SK-N-MC (cell line): Measurements from ENCODE around the gene ZNF827.

Experiments
- DNase-seq: peaks from one replicate; pipeline ENCODE4 v3.0.0-alpha.2; 2011; ENCODE audit warnings: low read depth, low spot score
- H3K27ac ChIP-seq: fragments of 200-600 bp; sonication (generic); 2 replicates; pipeline ENCODE4 v1.5.1; 2016; ENCODE audit warnings: mixed run types
- H3K36me3 ChIP-seq: fragments of 200-600 bp; sonication (generic); 2 replicates; pipeline ENCODE4 v1.6.1; 2017; ENCODE audit warnings: antibody characterized with exemption, low read length, mixed read lengths; ENCODE audit not compliant: insufficient read depth
- H3K4me3 ChIP-seq: fragments of 200-600 bp; sonication (generic); 2 replicates; pipeline ENCODE4 v1.5.1; 2016
- H3K9ac ChIP-seq: fragments of 200-600 bp; sonication (generic); 2 replicates; pipeline ENCODE4 v1.8.0; 2017; ENCODE audit warnings: mixed run types, mixed read lengths; ENCODE audit not compliant: insufficient read length
- H3K9me3 ChIP-seq: fragments of 200-600 bp; sonication (generic); 2 replicates; pipeline ENCODE4 v1.6.1; 2017; ENCODE audit warnings: low read depth, mild to moderate bottlenecking, antibody characterized with exemption, low read length, moderate library complexity, mixed read lengths
- EZH2 ChIP-seq: fragments of 200-600 bp; sonication (generic); IDR thresholded peaks from one replicate; pipeline ENCODE4 v1.6.1; 2017; ENCODE audit warnings: antibody characterized with exemption
- FOXP2 ChIP-seq: optimal IDR thresholded peaks from 2 replicates; pipeline ENCODE3; 2011; ENCODE audit warnings: mild to moderate bottlenecking, moderate library complexity; ENCODE audit not compliant: insufficient read depth; ENCODE audit errors: extremely low read length, control extremely low read depth
- POLR2AphosphoS5 ChIP-seq: IDR thresholded peaks from 2 replicates; pipeline ENCODE4 v1.6.1; 2012; ENCODE audit warnings: mild to moderate bottlenecking, low read depth, low read length, borderline replicate concordance

The ZNF827 gene

DNA sequence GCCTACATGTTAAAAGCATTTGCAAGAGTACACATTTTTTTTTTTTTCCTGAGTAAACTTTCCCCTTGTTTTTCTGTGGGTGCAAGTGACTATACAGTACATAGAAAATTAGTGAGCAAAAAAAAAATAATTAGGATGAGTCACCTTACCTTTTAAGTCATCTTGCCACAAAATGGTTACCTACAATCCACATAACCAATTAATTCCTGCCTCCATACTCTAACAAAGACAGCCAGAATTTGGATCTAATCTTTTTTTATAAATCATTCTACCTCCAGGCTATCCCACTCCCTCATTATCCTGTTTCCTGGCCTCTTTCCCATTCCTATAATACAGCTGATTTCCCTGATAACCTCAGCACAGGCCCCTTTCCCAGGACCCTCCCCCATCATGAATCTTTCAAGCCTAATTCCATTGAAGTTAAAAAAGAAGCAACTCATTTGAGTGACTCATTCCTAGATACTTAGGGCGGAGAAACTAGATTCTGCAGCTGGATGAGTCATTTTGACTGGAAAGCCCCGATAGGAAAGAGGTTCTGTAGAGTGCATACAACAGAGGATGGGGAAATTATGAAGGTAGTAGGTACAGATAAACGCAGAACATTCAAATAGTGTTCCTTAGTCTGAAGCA, 130.5 kb downstream of the ZNF827 start:
- no peak for TF ChIP-seq FOXP2
- TF ChIP-seq POLR2AphosphoS5: no peak
- no peak for TF ChIP-seq EZH2
- Histone ChIP-seq H3K4me3 (no peak overlapping the region), H3K9me3 (no peaks in the 10 kb centered on the region), H3K27ac (no peak overlapping the region), H3K36me3 (peaks cover 30% of the 10 kb centered on the region), H3K9ac (no peak overlapping the region)
- DNase-seq: peak; percentile 67

- no peak overlapping the region for H3K4me3 ChIP-seq
- no peak for DNase-seq
- H3K9ac ChIP-seq: no peak overlapping the region
- peaks cover 16% of the 10 kb centered on the region for H3K36me3 ChIP-seq
- no peak overlapping the region for H3K27ac ChIP-seq
- TF ChIP-seq POLR2AphosphoS5 (no peak), FOXP2 (no peak)
- H3K9me3 ChIP-seq: no peaks in the 10 kb centered on the region
Measured at GRCh38 chr4:145805490-145805889, 133.1 kb downstream of the ZNF827 start.

DNA sequence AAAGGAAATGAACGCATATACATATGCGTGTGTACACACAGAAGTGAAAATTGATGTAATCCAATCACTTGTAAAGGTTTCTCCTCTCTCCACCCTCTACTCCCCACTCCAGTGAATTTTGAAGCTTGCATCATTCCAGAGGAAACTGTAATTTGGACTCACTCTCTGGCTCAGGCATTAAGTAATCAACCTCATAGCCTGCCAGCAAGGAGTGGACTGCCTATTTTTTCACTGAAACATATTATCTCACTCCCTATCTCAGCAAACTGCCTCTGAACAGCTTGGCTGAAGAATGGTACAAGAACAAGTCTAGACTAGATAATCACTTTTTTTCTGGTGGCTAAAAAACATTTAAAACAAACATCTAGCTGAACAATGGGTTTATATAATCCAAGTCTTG, 134.5 kb downstream of the ZNF827 start:
- no peak overlapping the region for H3K9ac ChIP-seq
- no peak for TF ChIP-seq FOXP2
- no peaks in the 10 kb centered on the region for H3K9me3 ChIP-seq
- DNase-seq: no peak
- H3K36me3 ChIP-seq: peaks cover 9% of the 10 kb centered on the region
- peak overlapping the region; percentile 39; the same call in 1 of the 2 replicates for H3K27ac ChIP-seq
- H3K4me3 ChIP-seq: no peak overlapping the region

DNA sequence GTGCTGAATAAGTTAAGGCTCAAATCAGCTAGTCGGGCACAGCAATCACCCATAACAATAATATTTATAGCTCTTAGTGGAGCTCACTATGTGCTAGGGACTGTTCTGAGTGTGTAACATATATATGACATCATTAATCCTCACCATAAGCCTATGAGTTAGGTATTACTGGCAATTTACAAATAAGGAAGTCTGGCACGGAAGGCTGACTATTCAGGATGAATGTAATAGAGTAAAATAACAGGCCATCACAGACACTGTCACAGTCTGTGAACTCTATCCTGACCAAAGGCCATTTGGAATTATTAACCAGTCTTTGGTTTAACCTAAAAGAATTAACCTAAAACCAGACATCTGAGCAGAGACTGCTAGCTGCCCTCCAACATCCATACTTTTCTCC, 139.4 kb downstream of the ZNF827 start:
- Histone ChIP-seq H3K9me3 (no peaks in the 10 kb centered on the region), H3K36me3 (0 out of 2 replicates have a peak, but pooled peaks cover 3% of the 10 kb centered on the region), H3K27ac (no peak overlapping the region), H3K4me3 (no peak overlapping the region), H3K9ac (no peak overlapping the region)
- TF ChIP-seq POLR2AphosphoS5 (no peak), EZH2 (no peak), FOXP2 (no peak)
- no peak for DNase-seq

DNA sequence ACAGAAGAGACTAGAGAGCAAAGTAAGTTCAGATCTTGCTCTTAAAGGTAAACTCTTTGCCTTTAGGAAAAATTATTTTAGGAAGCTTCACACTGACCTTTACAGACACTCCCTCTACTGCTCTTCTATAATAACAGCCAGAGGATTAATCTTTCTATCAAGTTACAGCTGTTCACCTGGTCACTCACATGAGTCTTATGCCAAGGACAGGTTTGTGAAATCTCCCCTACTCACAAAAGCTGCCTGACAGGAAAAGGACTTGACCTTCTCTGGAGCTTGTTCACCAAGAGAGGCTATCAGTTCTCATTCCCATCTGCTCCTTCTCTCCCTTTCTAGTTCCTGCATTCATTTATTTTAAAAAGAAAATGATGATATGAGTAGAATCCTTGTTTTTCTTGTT, 141.3 kb downstream of the ZNF827 start:
- H3K27ac ChIP-seq: no peak overlapping the region
- DNase-seq: no peak
- H3K36me3 ChIP-seq: 0 out of 2 replicates have a peak, but pooled peaks cover 3% of the 10 kb centered on the region
- no peaks in the 10 kb centered on the region for H3K9me3 ChIP-seq
- no peak overlapping the region for H3K4me3 ChIP-seq
- no peak overlapping the region for H3K9ac ChIP-seq
- TF ChIP-seq EZH2: no peak
- TF ChIP-seq POLR2AphosphoS5: no peak
- no peak for TF ChIP-seq FOXP2

GRCh38 chr4:145796346-145796745, 142.3 kb downstream of the ZNF827 start:
- Histone ChIP-seq H3K27ac (no peak overlapping the region), H3K36me3 (0 out of 2 replicates have a peak, but pooled peaks cover 8% of the 10 kb centered on the region), H3K9me3 (no peaks in the 10 kb centered on the region), H3K4me3 (no peak overlapping the region), H3K9ac (no peak overlapping the region)
- no peak for DNase-seq
- TF ChIP-seq FOXP2: no peak

GRCh38 chr4:145795521-145795920, 143.1 kb downstream of the ZNF827 start:
- Histone ChIP-seq H3K27ac (no peak overlapping the region), H3K9ac (no peak overlapping the region), H3K4me3 (no peak overlapping the region), H3K36me3 (0 out of 2 replicates have a peak, but pooled peaks cover 8% of the 10 kb centered on the region), H3K9me3 (no peaks in the 10 kb centered on the region)
- DNase-seq: no peak
- TF ChIP-seq FOXP2 (no peak), EZH2 (no peak), POLR2AphosphoS5 (no peak)

GRCh38 chr4:145792429-145792828, 146.2 kb downstream of the ZNF827 start:
- H3K27ac ChIP-seq: no peak overlapping the region
- DNase-seq: no peak
- TF ChIP-seq EZH2 (no peak), POLR2AphosphoS5 (no peak), FOXP2 (no peak)
- 0 out of 2 replicates have a peak, but pooled peaks cover 4% of the 10 kb centered on the region for H3K36me3 ChIP-seq
- H3K9ac ChIP-seq: no peak overlapping the region
- H3K9me3 ChIP-seq: no peaks in the 10 kb centered on the region
- H3K4me3 ChIP-seq: no peak overlapping the region

DNA sequence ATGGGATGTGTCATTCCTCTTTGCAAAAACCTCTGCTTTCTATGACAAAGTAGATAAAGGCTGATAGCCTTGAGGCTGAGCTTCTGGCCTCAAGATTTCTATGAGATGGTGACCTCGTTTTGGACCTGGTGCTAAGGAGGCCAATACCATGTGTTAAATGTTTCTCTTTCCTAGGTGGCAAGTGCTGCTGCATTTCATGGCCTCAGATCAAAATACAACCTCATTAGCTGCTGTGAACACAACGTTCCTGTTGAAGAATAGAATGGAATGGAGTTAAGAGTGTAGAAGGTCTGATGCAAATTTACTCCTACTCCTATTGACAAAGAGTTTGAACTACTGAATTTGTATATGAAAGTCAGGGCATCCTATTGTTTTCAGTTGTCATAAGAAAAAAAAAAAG, 146.6 kb downstream of the ZNF827 start:
- DNase-seq: no peak
- Histone ChIP-seq H3K4me3 (no peak overlapping the region), H3K9me3 (no peaks in the 10 kb centered on the region), H3K36me3 (0 out of 2 replicates have a peak, but pooled peaks cover 4% of the 10 kb centered on the region), H3K9ac (no peak overlapping the region), H3K27ac (no peak overlapping the region)
- TF ChIP-seq FOXP2 (no peak), POLR2AphosphoS5 (no peak)
